Astrocyte of the cerebellum (primary cell): ENCODE data around the gene CHN2.

Source experiments
- DNase-seq: peaks from one replicate; pipeline ENCODE4 v3.0.0-alpha.2; 2011; ENCODE audit warnings: low read depth
- H3K4me3 ChIP-seq: 2 replicates; pipeline ENCODE4 v1.5.1; 2011; ENCODE audit warnings: mild to moderate bottlenecking, low read depth, low read length, moderate library complexity
- in situ Hi-C: cut with HindIII; loops from 2 replicates; pipeline ENCODE4 v1.10.0; 2017; ENCODE audit warnings: low sequenced_read_pairs
- TF ChIP-seq, protein P1 (sequence below): IDR thresholded peaks from 2 replicates; pipeline ENCODE4 v1.5.1; 2012; ENCODE audit warnings: low read length, low read depth, moderate library complexity, mild to moderate bottlenecking; ENCODE audit errors: missing control alignments

The CHN2 gene

DNA sequence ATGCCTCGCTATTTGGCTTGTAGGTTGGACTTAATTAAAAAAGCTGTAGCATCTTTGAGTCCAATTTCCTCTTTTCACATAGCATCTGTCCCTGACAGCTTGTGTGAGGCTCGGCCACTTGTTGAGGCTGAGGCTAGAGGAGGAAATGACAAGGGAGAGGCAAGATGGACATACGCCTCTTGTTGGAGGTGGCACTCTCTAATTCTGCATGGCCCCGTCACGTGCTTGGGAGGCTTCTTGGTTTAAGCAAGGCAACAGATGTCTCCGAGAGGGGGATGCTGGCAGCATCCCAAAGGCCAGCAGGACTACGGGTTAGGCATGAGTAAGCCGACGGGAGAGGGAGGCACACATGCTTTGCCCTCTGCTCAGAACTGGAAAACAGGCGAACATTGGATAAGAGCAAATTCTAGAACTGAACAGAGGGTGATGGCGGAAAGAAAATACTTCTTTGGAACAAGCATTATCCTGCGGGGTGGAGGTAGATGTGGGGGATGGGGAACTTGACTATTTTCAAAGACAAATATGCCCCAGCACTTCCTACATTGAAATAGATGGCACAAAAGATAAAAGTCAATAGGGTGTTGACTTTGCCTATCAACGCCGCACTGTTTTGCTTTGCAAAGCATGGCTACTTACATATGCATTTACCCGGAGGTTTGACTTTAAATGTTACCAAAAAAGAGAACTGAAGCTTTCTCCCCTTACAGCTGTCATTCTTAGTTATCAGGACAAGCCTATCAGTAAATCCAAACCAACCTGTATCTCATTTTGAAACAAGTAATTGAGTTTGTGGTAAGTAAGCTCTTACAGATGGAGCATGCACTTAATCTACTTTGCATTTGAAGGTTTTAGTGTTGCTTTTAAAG lies 94.8 kb downstream of the CHN2 start:
- no peak overlapping the region for H3K4me3 ChIP-seq
- TF ChIP-seq, protein P1, sequence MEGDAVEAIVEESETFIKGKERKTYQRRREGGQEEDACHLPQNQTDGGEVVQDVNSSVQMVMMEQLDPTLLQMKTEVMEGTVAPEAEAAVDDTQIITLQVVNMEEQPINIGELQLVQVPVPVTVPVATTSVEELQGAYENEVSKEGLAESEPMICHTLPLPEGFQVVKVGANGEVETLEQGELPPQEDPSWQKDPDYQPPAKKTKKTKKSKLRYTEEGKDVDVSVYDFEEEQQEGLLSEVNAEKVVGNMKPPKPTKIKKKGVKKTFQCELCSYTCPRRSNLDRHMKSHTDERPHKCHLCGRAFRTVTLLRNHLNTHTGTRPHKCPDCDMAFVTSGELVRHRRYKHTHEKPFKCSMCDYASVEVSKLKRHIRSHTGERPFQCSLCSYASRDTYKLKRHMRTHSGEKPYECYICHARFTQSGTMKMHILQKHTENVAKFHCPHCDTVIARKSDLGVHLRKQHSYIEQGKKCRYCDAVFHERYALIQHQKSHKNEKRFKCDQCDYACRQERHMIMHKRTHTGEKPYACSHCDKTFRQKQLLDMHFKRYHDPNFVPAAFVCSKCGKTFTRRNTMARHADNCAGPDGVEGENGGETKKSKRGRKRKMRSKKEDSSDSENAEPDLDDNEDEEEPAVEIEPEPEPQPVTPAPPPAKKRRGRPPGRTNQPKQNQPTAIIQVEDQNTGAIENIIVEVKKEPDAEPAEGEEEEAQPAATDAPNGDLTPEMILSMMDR, result no peak
- in situ Hi-C loops, result no loop called here
- DNase-seq, result peak; percentile 19

DNA sequence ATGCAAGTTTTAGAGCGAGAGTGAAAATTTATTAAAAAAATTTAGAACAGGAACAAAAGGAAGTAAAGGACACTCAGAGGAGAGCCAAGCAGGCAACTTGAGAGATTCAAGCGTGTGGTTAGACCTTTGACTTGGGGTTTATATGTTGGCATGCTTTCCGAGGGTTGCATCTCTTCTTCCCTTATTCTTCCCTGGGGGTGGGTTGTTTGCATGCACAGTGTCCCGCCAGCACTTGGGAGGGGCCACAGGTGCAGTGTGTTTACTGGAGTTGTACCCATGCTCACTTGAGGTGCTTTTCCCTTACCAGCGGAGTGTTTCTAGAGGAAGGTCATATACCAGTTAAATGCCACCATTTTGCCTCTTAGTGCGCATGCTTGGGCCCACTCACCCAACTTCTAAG lies 96.3 kb downstream of the CHN2 start:
- TF ChIP-seq, protein P1, result no peak
- no peak for DNase-seq
- in situ Hi-C loops, result no loop called here
- no peak overlapping the region for H3K4me3 ChIP-seq

DNA sequence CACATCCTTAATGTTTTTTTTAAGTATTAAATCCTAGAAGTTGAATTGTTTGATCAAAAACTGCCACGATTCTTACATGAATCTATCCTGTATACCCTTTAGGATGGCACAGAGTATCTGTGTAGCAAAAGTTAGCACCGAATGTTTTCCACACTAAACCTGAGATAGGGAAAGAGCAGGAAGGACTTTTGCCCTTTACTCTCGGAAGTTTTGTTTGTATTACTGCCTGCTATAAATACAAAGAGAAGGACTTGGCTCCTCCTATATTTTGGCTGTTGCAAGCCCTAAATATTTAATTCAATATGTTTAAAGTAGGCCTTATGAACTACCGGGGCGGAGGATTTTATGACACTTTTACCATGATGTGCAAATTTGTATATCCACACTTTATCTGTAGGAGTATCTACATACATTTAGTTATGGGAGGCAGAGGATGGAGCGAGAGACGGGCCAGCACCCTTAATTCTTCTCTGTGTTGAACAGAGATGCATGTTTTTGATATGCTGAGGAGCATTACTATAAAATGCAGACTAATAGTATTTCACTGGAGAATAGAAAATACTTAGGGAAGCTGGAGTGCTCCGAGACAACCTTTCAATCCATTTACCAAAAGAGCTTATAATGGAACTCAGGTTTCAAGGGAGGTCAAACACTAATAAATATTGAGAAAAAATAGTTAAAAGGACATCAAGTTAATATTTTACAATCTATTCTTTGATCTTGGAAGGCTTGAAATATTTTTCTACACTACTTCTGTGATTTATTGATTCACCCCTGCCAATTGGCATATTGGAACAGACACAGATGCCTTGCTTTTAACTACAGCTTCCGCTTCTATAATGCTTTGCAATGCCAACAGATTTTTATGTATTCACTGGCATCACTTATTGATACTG lies 97.4 kb downstream of the CHN2 start:
- no peak for DNase-seq
- in situ Hi-C loops, result no loop called here
- no peak overlapping the region for H3K4me3 ChIP-seq
- TF ChIP-seq, protein P1, result no peak

DNA sequence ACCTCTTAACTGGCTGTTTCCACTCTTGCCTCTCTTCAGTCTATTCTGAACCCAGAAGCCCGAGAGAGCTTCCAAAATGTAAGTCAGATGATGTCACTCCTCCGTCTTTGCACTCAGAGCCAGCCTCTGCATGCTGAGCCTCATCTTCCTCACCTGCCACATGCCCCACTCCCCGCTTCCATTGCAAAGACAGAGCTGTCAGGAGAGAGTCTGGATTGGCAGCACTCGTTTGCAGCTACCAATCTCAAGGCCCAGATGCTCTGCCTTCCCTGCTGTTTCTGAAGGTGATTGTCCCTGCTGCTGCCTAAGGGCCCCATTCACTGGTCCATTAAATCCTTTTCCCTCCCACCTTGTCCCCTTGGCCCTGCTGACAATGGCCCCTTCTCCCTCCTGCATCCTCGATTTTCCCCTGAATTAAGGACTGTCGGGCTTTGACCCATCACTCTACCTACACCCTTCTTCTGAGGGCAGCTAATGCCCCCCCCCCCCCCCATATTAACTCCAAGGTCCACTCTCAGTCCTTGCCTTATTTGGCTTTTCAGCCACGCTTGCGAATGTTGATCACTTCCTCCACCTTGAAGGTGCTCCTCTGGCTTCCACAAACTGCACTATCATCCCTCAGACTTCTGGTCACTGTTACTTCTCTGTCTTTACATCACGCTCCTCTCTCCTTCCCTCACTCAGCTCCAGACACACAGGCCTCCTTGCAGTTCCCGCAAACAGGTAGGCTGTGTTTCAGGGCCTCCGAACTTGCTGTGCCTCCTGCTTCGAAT lies 98.5 kb downstream of the CHN2 start:
- H3K4me3 ChIP-seq, result no peak overlapping the region
- in situ Hi-C loops, result no loop called here
- no peak for DNase-seq
- TF ChIP-seq, protein P1, result no peak

DNA sequence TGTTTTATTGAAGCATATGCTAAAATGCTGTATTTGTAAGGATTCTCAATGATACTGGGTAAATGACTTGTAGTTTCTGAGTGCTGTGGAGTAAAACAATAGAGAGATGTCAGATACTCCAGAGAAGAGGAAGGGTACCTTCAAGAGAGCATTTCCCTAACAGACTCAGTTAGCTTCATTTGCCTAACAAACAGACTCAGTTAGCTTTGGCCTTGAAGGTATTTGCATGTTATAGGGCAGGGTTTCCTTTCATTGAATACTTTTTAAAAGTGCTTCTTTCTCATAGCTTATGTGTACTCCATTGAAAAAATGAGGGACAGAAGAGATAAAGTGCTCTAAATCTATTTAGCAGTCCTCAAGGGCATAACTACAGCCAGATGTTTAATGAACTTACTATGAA lies 101.8 kb downstream of the CHN2 start:
- in situ Hi-C loops, result no loop called here
- TF ChIP-seq, protein P1, result no peak
- H3K4me3 ChIP-seq, result no peak overlapping the region
- DNase-seq, result no peak
